ENCODE measurements around the gene RAPGEF2. TPM values are rescaled to one million over a fixed set of nuclear protein-coding genes. Genes with fewer than 3 reads are reported as not detected.

RAPGEF2 gene
- total RNA-seq, 1 experiment from 2014 or later, result 23.8 TPM

- no peak overlapping the region for H3K27ac Mint-ChIP-seq (ENCODE audit: unreplicated experiment)
- no peaks in the 10 kb centered on the region for H3K9me3 Mint-ChIP-seq (ENCODE audit: low read depth, unreplicated experiment)
- no peaks in the 10 kb centered on the region for H3K36me3 Mint-ChIP-seq (ENCODE audit: insufficient read depth, unreplicated experiment)
- no TSS peak for BruUV-seq (replicated peaks)
- no peak overlapping the region for H3K4me3 Mint-ChIP-seq (ENCODE audit: low read depth, unreplicated experiment)
- no peaks in the 10 kb centered on the region for H3K27me3 Mint-ChIP-seq (ENCODE audit: unreplicated experiment)
- DNase-seq, result no peak
- TF ChIP-seq, protein P1, sequence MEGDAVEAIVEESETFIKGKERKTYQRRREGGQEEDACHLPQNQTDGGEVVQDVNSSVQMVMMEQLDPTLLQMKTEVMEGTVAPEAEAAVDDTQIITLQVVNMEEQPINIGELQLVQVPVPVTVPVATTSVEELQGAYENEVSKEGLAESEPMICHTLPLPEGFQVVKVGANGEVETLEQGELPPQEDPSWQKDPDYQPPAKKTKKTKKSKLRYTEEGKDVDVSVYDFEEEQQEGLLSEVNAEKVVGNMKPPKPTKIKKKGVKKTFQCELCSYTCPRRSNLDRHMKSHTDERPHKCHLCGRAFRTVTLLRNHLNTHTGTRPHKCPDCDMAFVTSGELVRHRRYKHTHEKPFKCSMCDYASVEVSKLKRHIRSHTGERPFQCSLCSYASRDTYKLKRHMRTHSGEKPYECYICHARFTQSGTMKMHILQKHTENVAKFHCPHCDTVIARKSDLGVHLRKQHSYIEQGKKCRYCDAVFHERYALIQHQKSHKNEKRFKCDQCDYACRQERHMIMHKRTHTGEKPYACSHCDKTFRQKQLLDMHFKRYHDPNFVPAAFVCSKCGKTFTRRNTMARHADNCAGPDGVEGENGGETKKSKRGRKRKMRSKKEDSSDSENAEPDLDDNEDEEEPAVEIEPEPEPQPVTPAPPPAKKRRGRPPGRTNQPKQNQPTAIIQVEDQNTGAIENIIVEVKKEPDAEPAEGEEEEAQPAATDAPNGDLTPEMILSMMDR (IDR thresholded peaks at IDR 0.05; ENCODE audit: unreplicated experiment), result no peak
- no peaks in the 10 kb centered on the region for H3K4me1 Mint-ChIP-seq (ENCODE audit: low read depth, unreplicated experiment)
- intact Hi-C loops (cut with micrococcal nuclease; ENCODE audit: unreplicated experiment), result no loop called here
- CTCF ChIA-PET, result interaction anchor here (0.8 kb wide), 1 partner anchor 32 kb away, joined by 3 read pairs; no protein-coding TSS in a partner anchor
Observed at GRCh38 chr4:159216834-159217233, 114.0 kb downstream of the RAPGEF2 start.

GRCh38 chr4:159219862-159220261 lies 117.0 kb downstream of the RAPGEF2 start:
- TF ChIP-seq, protein P1 (IDR thresholded peaks at IDR 0.05; ENCODE audit: unreplicated experiment), result no peak
- Mint-ChIP-seq H3K36me3 (ENCODE audit: insufficient read depth, unreplicated experiment) (no peaks in the 10 kb centered on the region), H3K9me3 (ENCODE audit: low read depth, unreplicated experiment) (no peaks in the 10 kb centered on the region), H3K27me3 (ENCODE audit: unreplicated experiment) (no peaks in the 10 kb centered on the region), H3K4me1 (ENCODE audit: low read depth, unreplicated experiment) (peaks cover 6% of the 10 kb centered on the region), H3K4me3 (ENCODE audit: low read depth, unreplicated experiment) (no peak overlapping the region), H3K27ac (ENCODE audit: unreplicated experiment) (no peak overlapping the region)
- DNase-seq, result no peak
- BruUV-seq (replicated peaks), result no TSS peak
- CTCF ChIA-PET, result no interaction called here
- intact Hi-C loops (cut with micrococcal nuclease; ENCODE audit: unreplicated experiment), result no loop called here

DNA sequence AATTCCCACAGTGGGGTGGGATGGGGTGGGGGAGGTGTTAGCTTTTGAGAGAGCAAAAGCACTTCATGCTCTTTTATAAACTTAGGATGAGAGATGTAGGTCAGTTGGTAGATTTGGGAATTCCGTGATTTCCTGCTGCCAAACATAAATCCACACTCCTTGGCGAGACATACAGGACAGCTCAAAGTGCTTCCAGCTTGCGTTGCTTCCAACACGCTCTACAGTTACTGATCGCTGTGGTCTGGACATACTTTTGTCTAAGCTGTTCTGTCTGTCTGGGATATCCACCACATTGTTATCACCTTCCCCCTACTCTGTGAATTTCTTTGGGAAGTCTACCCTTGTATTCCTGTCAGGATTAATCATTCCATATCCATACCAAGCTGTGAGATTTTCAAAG lies 117.5 kb downstream of the RAPGEF2 start:
- no peaks in the 10 kb centered on the region for H3K9me3 Mint-ChIP-seq (ENCODE audit: low read depth, unreplicated experiment)

GRCh38 chr4:159221280-159221679 lies 118.4 kb downstream of the RAPGEF2 start:
- H3K4me3 Mint-ChIP-seq (ENCODE audit: low read depth, unreplicated experiment), result no peak overlapping the region
- intact Hi-C loops (cut with micrococcal nuclease; ENCODE audit: unreplicated experiment), result no loop called here
- no peak overlapping the region for H3K27ac Mint-ChIP-seq (ENCODE audit: unreplicated experiment)
- CTCF ChIA-PET, result no interaction called here
- no TSS peak for BruUV-seq (replicated peaks)
- TF ChIP-seq, protein P1 (IDR thresholded peaks at IDR 0.05; ENCODE audit: unreplicated experiment), result no peak
- H3K9me3 Mint-ChIP-seq (ENCODE audit: low read depth, unreplicated experiment), result no peaks in the 10 kb centered on the region
- DNase-seq, result no peak
- peaks cover 7% of the 10 kb centered on the region for H3K4me1 Mint-ChIP-seq (ENCODE audit: low read depth, unreplicated experiment)
- no peaks in the 10 kb centered on the region for H3K36me3 Mint-ChIP-seq (ENCODE audit: insufficient read depth, unreplicated experiment)
- H3K27me3 Mint-ChIP-seq (ENCODE audit: unreplicated experiment), result no peaks in the 10 kb centered on the region

More for the DNA sequence above, 117.5 kb downstream of the RAPGEF2 start:
- TF ChIP-seq, protein P1 (IDR thresholded peaks at IDR 0.05; ENCODE audit: unreplicated experiment), result no peak
- intact Hi-C loops (cut with micrococcal nuclease; ENCODE audit: unreplicated experiment), result no loop called here
- CTCF ChIA-PET, result no interaction called here
- DNase-seq, result no peak
- H3K4me3 Mint-ChIP-seq (ENCODE audit: low read depth, unreplicated experiment), result no peak overlapping the region
- H3K27me3 Mint-ChIP-seq (ENCODE audit: unreplicated experiment), result no peaks in the 10 kb centered on the region
- H3K27ac Mint-ChIP-seq (ENCODE audit: unreplicated experiment), result no peak overlapping the region
- BruUV-seq (replicated peaks), result no TSS peak
- no peaks in the 10 kb centered on the region for H3K36me3 Mint-ChIP-seq (ENCODE audit: insufficient read depth, unreplicated experiment)
- peaks cover 7% of the 10 kb centered on the region for H3K4me1 Mint-ChIP-seq (ENCODE audit: low read depth, unreplicated experiment)
